ENCODE results near the gene JOSD1.

DNA sequence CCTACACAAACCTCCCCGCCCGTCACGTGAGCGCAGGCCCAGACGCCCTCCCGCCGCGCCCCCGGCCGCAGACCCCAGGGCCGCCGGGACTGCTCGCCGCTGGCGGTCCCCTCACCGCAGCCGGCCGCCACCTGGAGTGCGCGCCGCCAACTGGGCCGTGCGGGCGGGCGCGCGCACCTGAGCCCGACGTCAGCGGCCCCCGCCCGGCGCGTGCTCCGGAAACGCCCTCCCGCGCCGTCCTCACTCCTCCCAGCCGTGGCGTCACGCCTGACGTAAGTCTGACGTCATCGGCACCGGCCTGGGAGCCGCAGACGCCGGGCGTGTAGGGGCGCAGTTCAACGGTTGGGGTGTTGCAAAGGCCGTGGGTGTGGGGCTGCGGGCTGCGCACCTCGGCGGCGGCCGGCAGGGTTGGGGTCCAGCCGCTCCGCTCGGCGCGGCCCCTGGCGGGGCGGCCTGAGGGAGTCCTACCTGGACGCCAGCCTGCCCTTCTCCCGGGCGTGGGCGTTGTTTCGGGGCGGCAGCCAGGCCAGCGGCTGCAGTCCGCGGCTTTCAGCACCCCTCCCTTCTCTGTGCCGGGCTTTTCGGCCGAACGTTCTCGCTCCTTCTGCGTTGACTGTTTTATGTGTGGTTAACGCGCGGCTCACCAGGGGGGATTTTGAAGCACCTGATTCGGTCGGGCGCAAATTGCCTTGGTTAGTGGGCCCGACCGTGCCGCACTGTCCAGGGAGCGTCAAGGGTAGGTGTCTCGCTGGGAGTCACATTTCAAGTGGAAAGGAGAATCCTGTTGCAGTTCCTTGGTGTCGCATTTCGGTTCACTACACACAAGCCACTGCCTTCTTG lies at the start of gene JOSD1:
- TF ChIP-seq, protein P1, sequence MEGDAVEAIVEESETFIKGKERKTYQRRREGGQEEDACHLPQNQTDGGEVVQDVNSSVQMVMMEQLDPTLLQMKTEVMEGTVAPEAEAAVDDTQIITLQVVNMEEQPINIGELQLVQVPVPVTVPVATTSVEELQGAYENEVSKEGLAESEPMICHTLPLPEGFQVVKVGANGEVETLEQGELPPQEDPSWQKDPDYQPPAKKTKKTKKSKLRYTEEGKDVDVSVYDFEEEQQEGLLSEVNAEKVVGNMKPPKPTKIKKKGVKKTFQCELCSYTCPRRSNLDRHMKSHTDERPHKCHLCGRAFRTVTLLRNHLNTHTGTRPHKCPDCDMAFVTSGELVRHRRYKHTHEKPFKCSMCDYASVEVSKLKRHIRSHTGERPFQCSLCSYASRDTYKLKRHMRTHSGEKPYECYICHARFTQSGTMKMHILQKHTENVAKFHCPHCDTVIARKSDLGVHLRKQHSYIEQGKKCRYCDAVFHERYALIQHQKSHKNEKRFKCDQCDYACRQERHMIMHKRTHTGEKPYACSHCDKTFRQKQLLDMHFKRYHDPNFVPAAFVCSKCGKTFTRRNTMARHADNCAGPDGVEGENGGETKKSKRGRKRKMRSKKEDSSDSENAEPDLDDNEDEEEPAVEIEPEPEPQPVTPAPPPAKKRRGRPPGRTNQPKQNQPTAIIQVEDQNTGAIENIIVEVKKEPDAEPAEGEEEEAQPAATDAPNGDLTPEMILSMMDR (conservative IDR thresholded peaks at IDR 0.05; ENCODE audit: low read depth, low read length) = no peak; the same call in 1 of the 2 replicates
- TF ChIP-seq POLR2A (IDR thresholded peaks at IDR 0.05; ENCODE audit: low read depth, low read length) (peak; percentile 84), MXI1 (IDR thresholded peaks at IDR 0.05; ENCODE audit: borderline replicate concordance, low read depth, low read length) (peak; percentile 75; the same call in 1 of the 2 replicates)
- TF ChIP-seq, protein P2, sequence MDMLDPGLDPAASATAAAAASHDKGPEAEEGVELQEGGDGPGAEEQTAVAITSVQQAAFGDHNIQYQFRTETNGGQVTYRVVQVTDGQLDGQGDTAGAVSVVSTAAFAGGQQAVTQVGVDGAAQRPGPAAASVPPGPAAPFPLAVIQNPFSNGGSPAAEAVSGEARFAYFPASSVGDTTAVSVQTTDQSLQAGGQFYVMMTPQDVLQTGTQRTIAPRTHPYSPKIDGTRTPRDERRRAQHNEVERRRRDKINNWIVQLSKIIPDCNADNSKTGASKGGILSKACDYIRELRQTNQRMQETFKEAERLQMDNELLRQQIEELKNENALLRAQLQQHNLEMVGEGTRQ (IDR thresholded peaks at IDR 0.05; ENCODE audit: low read depth, low read length) = peak; percentile 73

Data from IMR-90 (cell line).